HG03457 (cell line): ENCODE results near the gene PDE11A.

ENCODE experiments used
- ATAC-seq: cut with Tn5 transposase; IDR thresholded peaks from one replicate; pipeline ENCODE4 v1.9.1; 2021; ENCODE audit warnings: moderate number of reproducible peaks; ENCODE audit not compliant: unreplicated experiment

PDE11A gene

GRCh38 chr2:177606636-177607035 lies 465.9 kb downstream of the PDE11A start:
- ATAC-seq: no peak

- no peak for ATAC-seq
Measured at GRCh38 chr2:177604271-177605065, 468.1 kb downstream of the PDE11A start.

- no peak for ATAC-seq
Measured at GRCh38 chr2:177603768-177604167, 468.8 kb downstream of the PDE11A start.

- ATAC-seq: no peak
Measured at GRCh38 chr2:177603181-177603580, 469.4 kb downstream of the PDE11A start.

- ATAC-seq: no peak
Measured at GRCh38 chr2:177602611-177603164, 469.9 kb downstream of the PDE11A start.

- ATAC-seq: no peak
Measured at GRCh38 chr2:177600917-177601316, 471.7 kb downstream of the PDE11A start.

GRCh38 chr2:177599956-177600355 lies 472.6 kb downstream of the PDE11A start:
- no peak for ATAC-seq

- no peak for ATAC-seq
Measured at GRCh38 chr2:177599139-177599688, 473.4 kb downstream of the PDE11A start.

- no peak for ATAC-seq
Measured at GRCh38 chr2:177598326-177599138, 474.0 kb downstream of the PDE11A start.

GRCh38 chr2:177597759-177598158 lies 474.8 kb downstream of the PDE11A start:
- no peak for ATAC-seq

GRCh38 chr2:177596866-177597265 lies 475.7 kb downstream of the PDE11A start:
- no peak for ATAC-seq

GRCh38 chr2:177595126-177595845 lies 477.3 kb downstream of the PDE11A start:
- no peak for ATAC-seq

GRCh38 chr2:177593402-177593801 lies 479.2 kb downstream of the PDE11A start:
- no peak for ATAC-seq

- no peak for ATAC-seq
Measured at GRCh38 chr2:177592945-177593344, 479.6 kb downstream of the PDE11A start.

GRCh38 chr2:177592397-177592796 lies 480.2 kb downstream of the PDE11A start:
- no peak for ATAC-seq

- no peak for ATAC-seq
Measured at GRCh38 chr2:177589186-177589585, 483.4 kb downstream of the PDE11A start.

GRCh38 chr2:177588671-177589070 lies 483.9 kb downstream of the PDE11A start:
- ATAC-seq: no peak

GRCh38 chr2:177587371-177587770 lies 485.2 kb downstream of the PDE11A start:
- no peak for ATAC-seq

GRCh38 chr2:177586154-177586553 lies 486.4 kb downstream of the PDE11A start:
- ATAC-seq: no peak

- no peak for ATAC-seq
Measured at GRCh38 chr2:177585234-177585863, 487.2 kb downstream of the PDE11A start.
